ENCODE data around the gene XIRP2. TPM values are rescaled to one million over a fixed set of nuclear protein-coding genes. Genes with fewer than 3 reads are reported as not detected.

The XIRP2 gene
- total RNA-seq, 5 donors from 2014 or later (not counting 1 experiment from before 2014, with no cell fraction given): not detected

- DNase-seq (no peak), ATAC-seq (replicated peaks in 1 of 4) (no peak)
- no peak overlapping the region for H3K27ac Mint-ChIP-seq
- H3K4me3 ChIP-seq (ENCODE audit: control insufficient read depth in 1 of 2, extremely low read depth in 1 of 2, low read length in 1 of 2): no peak overlapping the region
- no peaks in the 10 kb centered on the region for H3K4me1 ChIP-seq (ENCODE audit: control insufficient read depth in 1 of 2, extremely low read depth in 1 of 2, insufficient read depth in 2 of 2, low read length in 2 of 2)
- WGBS (ENCODE audit: insufficient coverage): 83% methylated on average over 1 of the region's 1 CpG
- no peak overlapping the region for H3K27ac ChIP-seq (ENCODE audit: low read length)
- no peaks in the 10 kb centered on the region for H3K27me3 Mint-ChIP-seq
- POLR2A ChIA-PET: no interaction called here
- no peaks in the 10 kb centered on the region for H3K36me3 ChIP-seq (ENCODE audit: control insufficient read depth in 2 of 2, extremely low read depth in 1 of 2, insufficient read depth in 1 of 2, low read length in 1 of 2)
- H3K9me3 Mint-ChIP-seq: no peaks in the 10 kb centered on the region
- H3K27me3 ChIP-seq (replicated peaks in 1 of 2; ENCODE audit: control insufficient read depth in 2 of 2, extremely low read depth in 1 of 2, insufficient read depth in 2 of 2, low read length in 1 of 2): no peaks in the 10 kb centered on the region
- no peaks in the 10 kb centered on the region for H3K36me3 Mint-ChIP-seq
- no peak overlapping the region for H3K4me3 Mint-ChIP-seq
- no peaks in the 10 kb centered on the region for H3K4me1 Mint-ChIP-seq
- CTCF ChIA-PET: no interaction called here
- no peaks in the 10 kb centered on the region for H3K9me3 ChIP-seq
These were observed 38.4 kb downstream of the XIRP2 start for GRCh38 chr2:166926657-166927056.

- no peak overlapping the region for H3K4me3 Mint-ChIP-seq
- ChIA-PET CTCF (no interaction called here), POLR2A (no interaction called here)
- no peak overlapping the region for H3K27ac ChIP-seq (ENCODE audit: low read length)
- H3K36me3 Mint-ChIP-seq: no peaks in the 10 kb centered on the region
- H3K4me3 ChIP-seq (ENCODE audit: control insufficient read depth in 1 of 2, extremely low read depth in 1 of 2, low read length in 1 of 2): no peak overlapping the region
- H3K27ac Mint-ChIP-seq: no peak overlapping the region
- peaks cover 0 to 10% (median 0%) of the 10 kb centered on the region in 3 donors for H3K9me3 Mint-ChIP-seq
- no peaks in the 10 kb centered on the region for H3K27me3 Mint-ChIP-seq
- H3K36me3 ChIP-seq (ENCODE audit: control insufficient read depth in 2 of 2, extremely low read depth in 1 of 2, insufficient read depth in 1 of 2, low read length in 1 of 2): no peaks in the 10 kb centered on the region
- H3K27me3 ChIP-seq (replicated peaks in 1 of 2; ENCODE audit: control insufficient read depth in 2 of 2, extremely low read depth in 1 of 2, insufficient read depth in 2 of 2, low read length in 1 of 2): no peaks in the 10 kb centered on the region
- H3K4me1 ChIP-seq (ENCODE audit: control insufficient read depth in 1 of 2, extremely low read depth in 1 of 2, insufficient read depth in 2 of 2, low read length in 2 of 2): no peaks in the 10 kb centered on the region
- H3K9me3 ChIP-seq: no peaks in the 10 kb centered on the region
- no peaks in the 10 kb centered on the region for H3K4me1 Mint-ChIP-seq
- ATAC-seq (replicated peaks in 1 of 4) (no peak), DNase-seq (no peak)
- no CpG with 5 or more reads among the region's 1 CpG for WGBS (ENCODE audit: insufficient coverage)
These were observed 43.8 kb downstream of the XIRP2 start for GRCh38 chr2:166932032-166932431.

GRCh38 chr2:166934817-166935216, 46.5 kb downstream of the XIRP2 start:
- Mint-ChIP-seq H3K36me3 (no peaks in the 10 kb centered on the region), H3K4me1 (no peaks in the 10 kb centered on the region), H3K27me3 (no peaks in the 10 kb centered on the region), H3K9me3 (peaks cover 0 to 21% (median 5%) of the 10 kb centered on the region in 3 donors), H3K27ac (no peak overlapping the region), H3K4me3 (no peak overlapping the region)
- Histone ChIP-seq H3K36me3 (ENCODE audit: control insufficient read depth in 2 of 2, extremely low read depth in 1 of 2, insufficient read depth in 1 of 2, low read length in 1 of 2) (no peaks in the 10 kb centered on the region), H3K27ac (ENCODE audit: low read length) (no peak overlapping the region), H3K4me3 (ENCODE audit: control insufficient read depth in 1 of 2, extremely low read depth in 1 of 2, low read length in 1 of 2) (no peak overlapping the region), H3K9me3 (no peaks in the 10 kb centered on the region), H3K27me3 (replicated peaks in 1 of 2; ENCODE audit: control insufficient read depth in 2 of 2, extremely low read depth in 1 of 2, insufficient read depth in 2 of 2, low read length in 1 of 2) (no peaks in the 10 kb centered on the region), H3K4me1 (ENCODE audit: control insufficient read depth in 1 of 2, extremely low read depth in 1 of 2, insufficient read depth in 2 of 2, low read length in 2 of 2) (no peaks in the 10 kb centered on the region)
- 100% methylated on average over 3 of the region's 5 CpGs for WGBS (ENCODE audit: insufficient coverage)
- DNase-seq: no peak
- ChIA-PET POLR2A (no interaction called here), CTCF (no interaction called here)
- ATAC-seq (replicated peaks in 1 of 4): no peak

GRCh38 chr2:166942377-166942776, 54.1 kb downstream of the XIRP2 start:
- POLR2A ChIA-PET: no interaction called here
- H3K36me3 ChIP-seq (ENCODE audit: control insufficient read depth in 2 of 2, extremely low read depth in 1 of 2, insufficient read depth in 1 of 2, low read length in 1 of 2): no peaks in the 10 kb centered on the region
- no CpG with 5 or more reads among the region's 1 CpG for WGBS (ENCODE audit: insufficient coverage)

GRCh38 chr2:166944909-166945308, 56.6 kb downstream of the XIRP2 start:
- peaks cover 0 to 7% (median 6%) of the 10 kb centered on the region in 3 donors for H3K9me3 Mint-ChIP-seq
- no peaks in the 10 kb centered on the region for H3K27me3 Mint-ChIP-seq
- no peaks in the 10 kb centered on the region for H3K36me3 ChIP-seq (ENCODE audit: control insufficient read depth in 2 of 2, extremely low read depth in 1 of 2, insufficient read depth in 1 of 2, low read length in 1 of 2)
- CTCF ChIA-PET: no interaction called here
- no peaks in the 10 kb centered on the region for H3K36me3 Mint-ChIP-seq
- H3K4me1 Mint-ChIP-seq: no peaks in the 10 kb centered on the region
- ATAC-seq (replicated peaks in 1 of 4): no peak
- H3K4me1 ChIP-seq (ENCODE audit: control insufficient read depth in 1 of 2, extremely low read depth in 1 of 2, insufficient read depth in 2 of 2, low read length in 2 of 2): no peaks in the 10 kb centered on the region
- no peak overlapping the region for H3K27ac ChIP-seq (ENCODE audit: low read length)
- no peaks in the 10 kb centered on the region for H3K9me3 ChIP-seq
- H3K4me3 Mint-ChIP-seq: no peak overlapping the region
- no peak overlapping the region for H3K27ac Mint-ChIP-seq
- no peak overlapping the region for H3K4me3 ChIP-seq (ENCODE audit: control insufficient read depth in 1 of 2, extremely low read depth in 1 of 2, low read length in 1 of 2)
- POLR2A ChIA-PET: interaction anchor here in 1 of 2 donors (0.8 kb wide), 1 partner anchor 23 kb away, joined by 12 read pairs; no protein-coding TSS in a partner anchor
- no peaks in the 10 kb centered on the region for H3K27me3 ChIP-seq (replicated peaks in 1 of 2; ENCODE audit: control insufficient read depth in 2 of 2, extremely low read depth in 1 of 2, insufficient read depth in 2 of 2, low read length in 1 of 2)
- no peak for DNase-seq
- no CpG with 5 or more reads among the region's 1 CpG for WGBS (ENCODE audit: insufficient coverage)

More at GRCh38 chr2:166942377-166942776, 54.1 kb downstream of the XIRP2 start:
- no peak overlapping the region for H3K27ac Mint-ChIP-seq
- CTCF ChIA-PET: no interaction called here
- no peaks in the 10 kb centered on the region for H3K36me3 Mint-ChIP-seq
- H3K9me3 Mint-ChIP-seq: peaks cover 0 to 18% (median 7%) of the 10 kb centered on the region in 3 donors
- no peaks in the 10 kb centered on the region for H3K4me1 ChIP-seq (ENCODE audit: control insufficient read depth in 1 of 2, extremely low read depth in 1 of 2, insufficient read depth in 2 of 2, low read length in 2 of 2)
- no peak overlapping the region for H3K4me3 ChIP-seq (ENCODE audit: control insufficient read depth in 1 of 2, extremely low read depth in 1 of 2, low read length in 1 of 2)
- no peak overlapping the region for H3K27ac ChIP-seq (ENCODE audit: low read length)
- H3K4me1 Mint-ChIP-seq: no peaks in the 10 kb centered on the region
- H3K27me3 Mint-ChIP-seq: no peaks in the 10 kb centered on the region
- H3K27me3 ChIP-seq (replicated peaks in 1 of 2; ENCODE audit: control insufficient read depth in 2 of 2, extremely low read depth in 1 of 2, insufficient read depth in 2 of 2, low read length in 1 of 2): no peaks in the 10 kb centered on the region
- no peak for ATAC-seq (replicated peaks in 1 of 4)
- no peak overlapping the region for H3K4me3 Mint-ChIP-seq
- no peak for DNase-seq
- no peaks in the 10 kb centered on the region for H3K9me3 ChIP-seq

- no peak overlapping the region for H3K27ac ChIP-seq (ENCODE audit: low read length)
- Mint-ChIP-seq H3K4me1 (peaks cover 0 to 8% (median 7%) of the 10 kb centered on the region in 3 donors), H3K4me3 (no peak overlapping the region), H3K27ac (no peak overlapping the region), H3K9me3 (peaks cover 2 to 5% (median 2%) of the 10 kb centered on the region in 3 donors), H3K36me3 (no peaks in the 10 kb centered on the region), H3K27me3 (no peaks in the 10 kb centered on the region)
- H3K9me3 ChIP-seq: no peaks in the 10 kb centered on the region
- ChIA-PET POLR2A (no interaction called here), CTCF (no interaction called here)
- ATAC-seq (replicated peaks in 1 of 4) (no peak), DNase-seq (no peak)
- no peaks in the 10 kb centered on the region for H3K27me3 ChIP-seq (replicated peaks in 1 of 2; ENCODE audit: control insufficient read depth in 2 of 2, extremely low read depth in 1 of 2, insufficient read depth in 2 of 2, low read length in 1 of 2)
- WGBS (ENCODE audit: insufficient coverage): no CpG with 5 or more reads among the region's 3 CpGs
- H3K4me1 ChIP-seq (ENCODE audit: control insufficient read depth in 1 of 2, extremely low read depth in 1 of 2, insufficient read depth in 2 of 2, low read length in 2 of 2): peaks cover 0 to 11% of the 10 kb centered on the region in 2 experiments
- no peaks in the 10 kb centered on the region for H3K36me3 ChIP-seq (ENCODE audit: control insufficient read depth in 2 of 2, extremely low read depth in 1 of 2, insufficient read depth in 1 of 2, low read length in 1 of 2)
- H3K4me3 ChIP-seq (ENCODE audit: control insufficient read depth in 1 of 2, extremely low read depth in 1 of 2, low read length in 1 of 2): no peak overlapping the region
These were observed 69.4 kb downstream of the XIRP2 start for GRCh38 chr2:166957686-166958085.

- ATAC-seq (replicated peaks in 1 of 4): no peak
- POLR2A ChIA-PET: no interaction called here
These were observed 70.8 kb downstream of the XIRP2 start for GRCh38 chr2:166958986-166959481.

More at GRCh38 chr2:166958986-166959481, 70.8 kb downstream of the XIRP2 start:
- Histone ChIP-seq H3K27me3 (replicated peaks in 1 of 2; ENCODE audit: control insufficient read depth in 2 of 2, extremely low read depth in 1 of 2, insufficient read depth in 2 of 2, low read length in 1 of 2) (no peaks in the 10 kb centered on the region), H3K9me3 (no peaks in the 10 kb centered on the region), H3K4me1 (ENCODE audit: control insufficient read depth in 1 of 2, extremely low read depth in 1 of 2, insufficient read depth in 2 of 2, low read length in 2 of 2) (peaks cover 0 to 11% of the 10 kb centered on the region in 2 experiments), H3K4me3 (ENCODE audit: control insufficient read depth in 1 of 2, extremely low read depth in 1 of 2, low read length in 1 of 2) (no peak overlapping the region), H3K27ac (ENCODE audit: low read length) (no peak overlapping the region), H3K36me3 (ENCODE audit: control insufficient read depth in 2 of 2, extremely low read depth in 1 of 2, insufficient read depth in 1 of 2, low read length in 1 of 2) (no peaks in the 10 kb centered on the region)
- CTCF ChIA-PET: no interaction called here
- Mint-ChIP-seq H3K4me1 (peaks cover 0 to 8% (median 7%) of the 10 kb centered on the region in 3 donors), H3K36me3 (no peaks in the 10 kb centered on the region), H3K27me3 (no peaks in the 10 kb centered on the region), H3K4me3 (no peak overlapping the region), H3K27ac (no peak overlapping the region), H3K9me3 (no peaks in the 10 kb centered on the region)
- no peak for DNase-seq
- WGBS (ENCODE audit: insufficient coverage): no CpG with 5 or more reads among the region's 4 CpGs
